GM18498 (cell line): ENCODE measurements around the gene MPHOSPH9.

Experiments
- ATAC-seq: cut with Tn5 transposase; IDR thresholded peaks from one replicate; pipeline ENCODE4 v1.9.1; 2021; ENCODE audit warnings: mild to moderate bottlenecking, moderate library complexity; ENCODE audit not compliant: unreplicated experiment

The MPHOSPH9 gene

DNA sequence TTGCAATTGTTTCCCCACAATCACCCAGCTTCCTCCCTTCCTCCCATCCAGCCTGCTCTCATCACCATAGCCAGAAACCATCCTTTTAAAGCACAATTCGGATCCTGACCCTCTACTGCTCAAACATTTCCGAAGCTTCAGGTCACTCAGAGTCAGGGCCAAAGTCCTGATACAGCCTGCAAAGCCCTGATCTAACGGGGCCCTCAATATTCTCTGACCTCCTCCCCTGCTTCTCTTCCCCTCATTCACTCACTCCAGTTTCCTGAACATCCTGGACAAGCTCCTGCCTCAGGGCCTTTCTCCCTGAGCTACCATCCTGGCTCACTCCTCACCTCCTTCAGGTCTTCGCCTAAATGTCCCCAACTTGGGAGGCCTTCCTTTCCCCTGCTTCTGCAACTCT, 128.1 kb downstream of the MPHOSPH9 start:
- no peak for ATAC-seq
